H1 (cell line): ENCODE data around the gene BCAS3.

Source experiments
- CBX8 ChIP-seq: fragments of 300-800, 300-1000 bp; sonication (generic); IDR thresholded peaks from 2 replicates; pipeline ENCODE4 v1.7.1; 2016; ENCODE audit warnings: low read depth, low read length, borderline replicate concordance
- CREB1 ChIP-seq: IDR thresholded peaks from 2 replicates; pipeline ENCODE4 v1.6.1; 2012; ENCODE audit warnings: inconsistent platforms
- CTCF ChIP-seq, 3 experiments: IDR thresholded peaks; 1 replicate in 2 of 3; 2 replicates in 1 of 3; pipeline versions ENCODE4 v1.5.1 to v1.6.1; 2011; ENCODE audit warnings: low read length in 3 of 3, mild to moderate bottlenecking in 3 of 3, inconsistent platforms in 2 of 3, low read depth in 1 of 3, moderate library complexity in 1 of 3; ENCODE audit not compliant: insufficient read depth in 1 of 3; ENCODE audit errors: control extremely low read depth in 1 of 3
- EZH2 ChIP-seq: fragments of 200-600 bp; sonication (generic); IDR thresholded peaks from 2 replicates; pipeline ENCODE4 v1.7.1; 2012; ENCODE audit warnings: low read depth, mild to moderate bottlenecking, moderate library complexity, low read length, inconsistent platforms; ENCODE audit not compliant: severe bottlenecking
- GTF2F1 ChIP-seq: IDR thresholded peaks from 2 replicates; pipeline ENCODE4 v1.6.1; 2012; ENCODE audit warnings: low read depth, low read length, improper control_type of control experiment, borderline replicate concordance
- NANOG ChIP-seq: IDR thresholded peaks from 2 replicates; pipeline ENCODE4 v1.6.1; 2011; ENCODE audit warnings: low read length, low read depth, mild to moderate bottlenecking, inconsistent platforms; ENCODE audit not compliant: insufficient read depth, poor library complexity, severe bottlenecking
- POLR2A ChIP-seq, 2 experiments: IDR thresholded peaks; 1 replicate in 1 of 2; 2 replicates in 1 of 2; pipeline ENCODE4 v1.6.1; 2011; ENCODE audit warnings: low read depth in 2 of 2, low read length in 2 of 2, mild to moderate bottlenecking in 2 of 2; ENCODE audit errors: control extremely low read depth in 1 of 2
- POLR2AphosphoS5 ChIP-seq: IDR thresholded peaks from 2 replicates; pipeline ENCODE4 v1.6.1; 2011; ENCODE audit warnings: low read depth, low read length
- RXRA ChIP-seq: IDR thresholded peaks from 2 replicates; pipeline ENCODE4 v1.6.1; 2011; ENCODE audit warnings: low read depth, mild to moderate bottlenecking, low read length, moderate library complexity; ENCODE audit not compliant: insufficient read depth
- SRF ChIP-seq: IDR thresholded peaks from 2 replicates; pipeline ENCODE4 v1.6.1; 2011; ENCODE audit warnings: mild to moderate bottlenecking, low read depth, low read length, moderate library complexity
- YY1 ChIP-seq: IDR thresholded peaks from 2 replicates; pipeline ENCODE4 v1.6.1; 2011; ENCODE audit warnings: low read depth, mild to moderate bottlenecking, low read length

GRCh38 chr17:61414936-61415251 is 737.2 kb downstream of the BCAS3 start:
- TF ChIP-seq POLR2A (IDR thresholded peaks at IDR 0.05; ENCODE audit: control extremely low read depth in 1 of 2, low read depth in 2 of 2, low read length in 2 of 2) = no peak
- TF ChIP-seq CTCF (IDR thresholded peaks at IDR 0.05; ENCODE audit: control extremely low read depth in 1 of 3, insufficient read depth in 1 of 3, low read depth in 1 of 3, low read length in 3 of 3) = no peak
- TF ChIP-seq POLR2AphosphoS5 = no peak
- no peak for TF ChIP-seq EZH2
- no peak for TF ChIP-seq NANOG
- no peak for TF ChIP-seq GTF2F1
- TF ChIP-seq YY1 = no peak
- TF ChIP-seq CBX8 = no peak
- TF ChIP-seq RXRA = no peak
- TF ChIP-seq SRF = no peak
- no peak for TF ChIP-seq CREB1
